ENCODE measurements around the gene SEMA3E. TPM values are rescaled to one million over a fixed set of nuclear protein-coding genes. Genes with fewer than 3 reads are reported as not detected.

The SEMA3E gene
- polyA plus RNA-seq, 1 experiment: not detected

- H3K36me3 ChIP-seq (ENCODE audit: control insufficient read depth, insufficient read depth, low read length): no peaks in the 10 kb centered on the region
- TF ChIP-seq CTCF (IDR thresholded peaks at IDR 0.05; ENCODE audit: insufficient read depth, low read depth, low read length): no peak
- ChIA-PET CTCF (interaction anchor here (0.5 kb wide), 1 partner anchor 51 kb away, joined by 5 read pairs; no protein-coding TSS in a partner anchor), POLR2A (no interaction called here)
- no peak for DNase-seq (ENCODE audit: low read depth)
- H3K27me3 ChIP-seq (ENCODE audit: control insufficient read depth, insufficient read depth, low read length): no peaks in the 10 kb centered on the region
- no peak overlapping the region for H3K4me3 ChIP-seq (ENCODE audit: low read depth, low read length)
Measured at GRCh38 chr7:83519240-83519639, 129.7 kb downstream of the SEMA3E start.

GRCh38 chr7:83517035-83517700 is 131.8 kb downstream of the SEMA3E start:
- no peak for DNase-seq (ENCODE audit: low read depth)
- TF ChIP-seq CTCF (IDR thresholded peaks at IDR 0.05; ENCODE audit: insufficient read depth, low read depth, low read length): no peak
- ChIA-PET CTCF (no interaction called here), POLR2A (no interaction called here)
- Histone ChIP-seq H3K27me3 (ENCODE audit: control insufficient read depth, insufficient read depth, low read length) (no peaks in the 10 kb centered on the region), H3K4me3 (ENCODE audit: low read depth, low read length) (no peak overlapping the region), H3K36me3 (ENCODE audit: control insufficient read depth, insufficient read depth, low read length) (no peaks in the 10 kb centered on the region)

- Histone ChIP-seq H3K36me3 (ENCODE audit: control insufficient read depth, insufficient read depth, low read length) (no peaks in the 10 kb centered on the region), H3K27me3 (ENCODE audit: control insufficient read depth, insufficient read depth, low read length) (no peaks in the 10 kb centered on the region), H3K4me3 (ENCODE audit: low read depth, low read length) (no peak overlapping the region)
- ChIA-PET CTCF (interaction anchor here (1.2 to 2.0 kb wide), 2 partner anchors 10 to 103 kb away, joined by 3 to 5 read pairs; no protein-coding TSS in a partner anchor), POLR2A (interaction anchor here (0.6 kb wide), 1 partner anchor 1093 kb away, joined by 3 read pairs; no protein-coding TSS in a partner anchor)
- DNase-seq (ENCODE audit: low read depth): no peak
- TF ChIP-seq CTCF (IDR thresholded peaks at IDR 0.05; ENCODE audit: insufficient read depth, low read depth, low read length): no peak
Measured at GRCh38 chr7:83514977-83515376, 134.0 kb downstream of the SEMA3E start.

GRCh38 chr7:83509255-83510021 is 139.5 kb downstream of the SEMA3E start:
- Histone ChIP-seq H3K4me3 (ENCODE audit: low read depth, low read length) (no peak overlapping the region), H3K36me3 (ENCODE audit: control insufficient read depth, insufficient read depth, low read length) (no peaks in the 10 kb centered on the region), H3K27me3 (ENCODE audit: control insufficient read depth, insufficient read depth, low read length) (no peaks in the 10 kb centered on the region)
- ChIA-PET CTCF (no interaction called here), POLR2A (no interaction called here)
- no peak for DNase-seq (ENCODE audit: low read depth)
- TF ChIP-seq CTCF (IDR thresholded peaks at IDR 0.05; ENCODE audit: insufficient read depth, low read depth, low read length): no peak

GRCh38 chr7:83504330-83504729 is 144.6 kb downstream of the SEMA3E start:
- no peak for TF ChIP-seq CTCF (IDR thresholded peaks at IDR 0.05; ENCODE audit: insufficient read depth, low read depth, low read length)
- CTCF ChIA-PET: interaction anchor here (1.0 kb wide), 1 partner anchor 42 kb away, joined by 3 read pairs; no protein-coding TSS in a partner anchor
- POLR2A ChIA-PET: no interaction called here
- Histone ChIP-seq H3K4me3 (ENCODE audit: low read depth, low read length) (no peak overlapping the region), H3K27me3 (ENCODE audit: control insufficient read depth, insufficient read depth, low read length) (no peaks in the 10 kb centered on the region), H3K36me3 (ENCODE audit: control insufficient read depth, insufficient read depth, low read length) (no peaks in the 10 kb centered on the region)
- DNase-seq (ENCODE audit: low read depth): no peak
